Fibroblast of the aortic adventitia (primary cell): ENCODE data around the gene TMEM213. TPM values are rescaled to one million over a fixed set of nuclear protein-coding genes. Genes with fewer than 3 reads are reported as not detected.

Source experiments
- DNase-seq: peaks from one replicate; pipeline ENCODE4 v3.0.0-alpha.2; 2010; ENCODE audit warnings: low read depth
- H3K4me3 ChIP-seq: 2 replicates; pipeline ENCODE4 v1.5.1; 2011; ENCODE audit warnings: low read depth, mild to moderate bottlenecking, control low read depth, low read length, moderate library complexity
- total RNA-seq: library from RNA; depleted of rRNA; stranded (reverse); fragments of >200 nt; gene quantifications from 2 replicates; pipeline ENCODE4 v1.2.3, GENCODE V29; 2012; ENCODE audit warnings: low replicate concordance
- TF ChIP-seq, protein P1 (sequence below): IDR thresholded peaks from 2 replicates; pipeline ENCODE4 v1.5.1; 2011; ENCODE audit warnings: mild to moderate bottlenecking, low read length, control low read depth, inconsistent platforms; ENCODE audit not compliant: insufficient read depth

TMEM213 gene
- total RNA-seq, 1 donor, result not detected

DNA sequence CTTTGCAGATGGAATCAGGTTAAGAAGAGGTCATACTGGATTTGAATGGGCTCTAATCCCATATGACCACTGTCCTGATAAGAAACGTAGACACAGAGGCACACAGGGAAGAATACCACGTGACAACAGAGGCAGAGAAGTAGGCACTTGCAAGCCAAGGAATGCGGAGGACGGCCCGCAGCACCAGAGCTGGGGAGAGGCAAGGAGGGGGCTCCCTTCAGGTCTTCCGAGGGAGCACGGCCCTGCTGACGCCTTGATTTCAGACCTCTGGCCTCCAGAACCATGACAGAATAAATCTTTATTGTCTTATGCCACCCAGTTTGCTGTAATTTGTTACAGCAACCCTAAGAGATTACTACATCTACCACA is 44.7 kb upstream of the TMEM213 start:
- H3K4me3 ChIP-seq, result no peak overlapping the region
- TF ChIP-seq, protein P1, sequence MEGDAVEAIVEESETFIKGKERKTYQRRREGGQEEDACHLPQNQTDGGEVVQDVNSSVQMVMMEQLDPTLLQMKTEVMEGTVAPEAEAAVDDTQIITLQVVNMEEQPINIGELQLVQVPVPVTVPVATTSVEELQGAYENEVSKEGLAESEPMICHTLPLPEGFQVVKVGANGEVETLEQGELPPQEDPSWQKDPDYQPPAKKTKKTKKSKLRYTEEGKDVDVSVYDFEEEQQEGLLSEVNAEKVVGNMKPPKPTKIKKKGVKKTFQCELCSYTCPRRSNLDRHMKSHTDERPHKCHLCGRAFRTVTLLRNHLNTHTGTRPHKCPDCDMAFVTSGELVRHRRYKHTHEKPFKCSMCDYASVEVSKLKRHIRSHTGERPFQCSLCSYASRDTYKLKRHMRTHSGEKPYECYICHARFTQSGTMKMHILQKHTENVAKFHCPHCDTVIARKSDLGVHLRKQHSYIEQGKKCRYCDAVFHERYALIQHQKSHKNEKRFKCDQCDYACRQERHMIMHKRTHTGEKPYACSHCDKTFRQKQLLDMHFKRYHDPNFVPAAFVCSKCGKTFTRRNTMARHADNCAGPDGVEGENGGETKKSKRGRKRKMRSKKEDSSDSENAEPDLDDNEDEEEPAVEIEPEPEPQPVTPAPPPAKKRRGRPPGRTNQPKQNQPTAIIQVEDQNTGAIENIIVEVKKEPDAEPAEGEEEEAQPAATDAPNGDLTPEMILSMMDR, result no peak
- no peak for DNase-seq

DNA sequence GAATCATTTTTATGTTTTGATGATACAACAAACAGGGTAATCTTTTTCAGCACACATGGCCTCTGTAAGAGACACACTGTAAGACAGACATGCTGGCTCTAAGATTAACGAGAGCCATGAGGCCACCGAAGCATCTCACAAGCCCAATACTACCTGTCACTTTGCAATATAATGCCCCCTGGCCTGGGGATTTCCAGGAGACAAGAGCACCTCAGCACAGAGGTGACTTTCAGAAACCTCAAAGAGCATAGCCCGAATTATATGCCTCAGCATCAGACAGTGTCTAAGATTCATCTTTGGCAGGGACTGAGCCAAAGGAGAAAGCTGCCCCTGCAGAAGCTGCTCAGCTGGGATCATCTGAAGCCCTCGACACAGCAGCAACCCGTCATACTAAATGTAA is 44.2 kb upstream of the TMEM213 start:
- no peak overlapping the region for H3K4me3 ChIP-seq
- no peak for DNase-seq
- TF ChIP-seq, protein P1, result no peak

DNA sequence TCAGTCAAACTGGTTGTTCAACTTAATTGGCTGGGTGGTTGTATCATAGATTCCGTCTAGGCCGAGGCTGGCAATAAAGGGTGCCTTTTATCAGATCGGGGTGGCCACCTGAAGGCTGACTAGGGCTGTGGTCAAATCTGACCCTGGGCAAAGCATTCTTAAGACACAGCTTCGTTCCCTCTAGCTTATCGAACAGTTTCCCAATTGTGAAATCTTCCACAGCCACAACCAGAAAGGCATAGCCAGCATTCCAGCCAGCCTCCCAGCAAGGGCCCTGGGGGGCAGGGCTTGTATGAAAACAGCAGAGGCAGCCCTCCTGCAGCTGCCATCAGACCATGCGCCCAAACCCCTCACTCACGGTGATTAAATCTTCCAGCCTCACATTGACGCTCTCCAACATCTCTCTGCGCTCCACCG is 42.5 kb upstream of the TMEM213 start:
- peak; percentile 29 for DNase-seq
- TF ChIP-seq, protein P1, result no peak
- H3K4me3 ChIP-seq, result no peak overlapping the region

DNA sequence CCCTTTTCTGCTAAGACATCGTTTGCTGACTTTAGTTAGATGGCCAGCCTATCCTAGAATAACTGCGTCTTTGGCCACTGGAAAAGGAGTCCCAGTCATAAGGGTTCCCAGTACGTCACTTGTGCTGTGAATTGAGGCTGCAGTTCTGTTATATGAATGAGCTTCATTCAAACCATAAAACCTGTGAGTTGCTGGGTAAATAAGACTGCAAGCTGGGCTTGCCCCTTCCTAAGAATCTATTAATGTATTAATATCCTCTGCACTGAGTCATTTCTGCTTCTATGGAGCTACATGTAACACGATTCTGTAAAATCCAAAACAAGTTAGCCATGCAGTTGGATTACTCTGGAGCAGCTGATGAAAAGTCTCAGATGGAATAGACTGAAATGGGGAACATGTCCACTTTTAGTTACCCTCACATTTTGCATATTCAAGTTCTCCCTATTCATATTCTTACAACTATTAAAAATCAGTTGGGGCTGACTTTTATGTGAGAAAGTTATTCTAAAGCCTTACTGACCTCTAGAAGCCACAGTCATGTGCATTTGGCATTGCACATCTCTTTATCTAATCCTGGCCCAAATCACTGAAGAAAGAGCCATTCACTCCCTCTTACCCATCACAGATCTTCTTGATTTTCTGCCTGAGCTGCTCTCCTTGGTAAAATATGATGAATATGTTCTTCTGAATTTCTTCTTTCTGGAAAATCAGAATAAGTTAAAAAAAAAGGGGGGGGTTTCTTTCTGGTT is 41.8 kb upstream of the TMEM213 start:
- no peak overlapping the region for H3K4me3 ChIP-seq
- TF ChIP-seq, protein P1, result no peak
- peak; percentile 7 for DNase-seq

DNA sequence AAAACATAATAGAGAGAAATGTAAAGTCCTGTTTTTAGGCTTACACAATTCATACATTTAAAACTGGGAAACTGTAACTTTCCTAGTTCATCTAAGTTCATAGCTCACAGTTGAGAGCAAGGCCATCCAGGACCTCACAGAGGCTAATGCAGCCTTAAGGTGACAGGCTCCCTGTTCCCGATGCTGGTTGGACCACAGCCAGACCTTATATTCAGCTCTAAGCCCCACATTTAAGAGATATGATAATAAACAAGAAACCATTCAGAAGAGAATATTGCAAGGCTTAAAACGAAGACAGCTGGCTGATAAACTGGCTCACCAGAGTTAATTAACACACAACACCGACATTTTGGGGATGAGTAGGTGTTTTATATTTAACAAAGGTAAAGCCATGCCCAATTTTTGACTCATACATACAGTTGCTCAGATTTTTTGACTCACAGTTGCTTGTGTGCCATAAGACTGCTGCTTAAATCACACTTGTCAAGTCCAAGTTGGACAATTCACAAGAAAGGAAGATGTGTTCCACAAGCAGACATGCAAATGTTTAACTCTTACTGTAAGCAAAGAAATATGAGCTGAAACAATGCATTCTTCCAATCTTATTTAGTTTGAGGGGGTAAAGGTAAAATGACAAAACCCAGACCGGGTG is 41.1 kb upstream of the TMEM213 start:
- H3K4me3 ChIP-seq, result no peak overlapping the region
- TF ChIP-seq, protein P1, result no peak
- DNase-seq, result peak; percentile 8

DNA sequence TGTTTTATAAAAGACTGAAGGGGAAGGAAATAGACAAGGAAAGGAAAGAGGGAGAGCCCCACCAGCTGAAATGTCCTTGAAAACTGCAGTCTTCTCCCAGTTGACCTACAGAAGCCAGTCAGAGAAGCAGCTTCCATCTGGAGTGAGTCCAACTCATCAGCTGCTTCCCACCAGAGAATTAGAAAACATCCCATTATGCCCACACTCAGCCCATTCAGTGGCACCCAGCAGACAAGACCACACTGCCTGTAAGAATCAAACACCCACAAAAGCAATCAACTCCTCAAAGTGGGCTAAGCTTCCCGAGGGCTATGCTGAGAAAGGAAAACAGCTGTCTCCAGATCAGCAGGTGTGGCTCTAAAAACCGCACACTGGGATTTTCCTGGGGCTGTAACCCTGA is 29.6 kb upstream of the TMEM213 start:
- no peak for DNase-seq
- H3K4me3 ChIP-seq, result no peak overlapping the region
- TF ChIP-seq, protein P1, result no peak

DNA sequence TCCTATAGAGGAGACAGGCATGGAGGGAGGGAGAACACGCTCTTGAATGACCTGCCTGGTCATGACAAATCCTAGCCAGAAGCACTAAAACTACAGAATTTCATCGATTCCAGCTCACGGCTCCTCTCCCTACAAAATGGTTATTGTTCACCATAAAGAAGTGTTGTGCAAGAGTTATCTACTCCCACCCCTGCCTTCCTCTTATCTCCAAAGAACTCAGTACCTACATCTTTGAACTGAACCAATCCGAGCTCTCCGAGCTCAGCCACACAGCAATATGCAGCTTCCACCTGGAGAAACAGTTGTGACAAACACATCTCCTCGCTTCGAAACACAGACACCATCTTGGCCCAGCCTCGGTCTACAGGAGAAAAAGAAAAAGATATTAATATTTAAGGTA is 26.9 kb upstream of the TMEM213 start:
- no peak for DNase-seq
- TF ChIP-seq, protein P1, result no peak
- no peak overlapping the region for H3K4me3 ChIP-seq
